HG03354 (cell line): ENCODE data around the gene PREP.

ENCODE experiments used
- ATAC-seq: cut with Tn5 transposase; IDR thresholded peaks from one replicate; pipeline ENCODE4 v1.9.1; 2021; ENCODE audit warnings: mild to moderate bottlenecking; ENCODE audit not compliant: unreplicated experiment, poor library complexity, severe bottlenecking

The PREP gene

DNA sequence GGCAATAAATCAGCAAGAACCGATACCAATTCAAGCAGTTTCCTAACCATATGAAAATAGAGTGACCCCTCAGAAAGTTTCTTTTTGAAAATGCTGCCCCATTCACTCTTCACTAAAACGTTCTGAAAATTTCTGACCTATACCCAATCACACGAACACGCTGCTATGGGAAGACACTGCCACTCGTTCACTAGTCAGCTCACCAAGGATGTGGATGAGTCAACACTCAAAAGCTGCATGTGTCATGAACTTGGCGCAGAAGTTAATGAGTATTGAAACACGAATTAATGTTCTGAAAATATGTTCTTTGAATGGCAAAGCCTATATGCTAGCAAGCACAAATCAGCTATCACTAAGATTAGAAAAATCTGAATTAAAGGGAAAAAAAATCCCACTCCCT is 84.2 kb downstream of the PREP start:
- ATAC-seq = no peak

DNA sequence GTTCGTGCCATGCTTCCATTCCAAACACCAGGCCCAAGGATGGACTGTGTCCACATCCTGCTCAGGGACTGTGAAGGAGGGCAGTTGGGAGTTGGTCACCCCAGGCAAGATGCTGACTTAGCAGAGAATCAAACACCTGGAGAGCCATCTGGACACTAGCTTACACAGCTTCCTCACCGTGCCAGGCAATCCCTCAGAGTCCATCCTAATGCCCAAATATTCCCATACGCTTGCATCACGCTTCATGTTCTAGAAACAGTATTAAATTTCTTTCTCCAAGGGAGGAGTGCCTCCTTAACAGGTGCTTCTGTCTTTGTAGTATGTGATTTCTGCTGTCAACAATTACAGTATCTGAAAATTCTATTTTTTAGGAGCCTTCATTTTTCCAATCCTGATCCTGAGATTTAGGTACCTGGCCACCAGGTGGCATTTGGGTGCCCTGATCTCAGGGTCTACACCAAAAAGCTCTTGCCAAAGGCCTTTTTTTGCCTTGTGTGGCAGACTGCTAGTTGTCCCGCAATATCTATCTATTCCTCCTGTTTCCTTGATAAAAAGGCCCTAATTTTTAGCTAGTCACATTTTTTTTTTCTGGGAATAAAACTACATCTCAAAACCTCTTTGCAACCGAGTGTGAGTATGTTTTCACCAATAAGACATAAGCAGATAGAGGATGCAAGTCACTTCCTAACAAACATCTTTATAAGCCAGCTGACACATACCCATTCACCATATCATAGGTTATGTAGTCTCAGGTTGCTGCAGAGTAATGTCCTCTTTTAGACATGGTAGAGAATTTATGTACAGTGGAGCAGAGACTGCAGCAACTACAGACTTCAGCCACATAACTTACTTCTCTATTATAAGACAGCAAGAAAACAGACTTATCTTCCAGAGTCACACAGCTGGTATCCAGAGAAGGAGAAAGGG is 85.0 kb downstream of the PREP start:
- no peak for ATAC-seq

DNA sequence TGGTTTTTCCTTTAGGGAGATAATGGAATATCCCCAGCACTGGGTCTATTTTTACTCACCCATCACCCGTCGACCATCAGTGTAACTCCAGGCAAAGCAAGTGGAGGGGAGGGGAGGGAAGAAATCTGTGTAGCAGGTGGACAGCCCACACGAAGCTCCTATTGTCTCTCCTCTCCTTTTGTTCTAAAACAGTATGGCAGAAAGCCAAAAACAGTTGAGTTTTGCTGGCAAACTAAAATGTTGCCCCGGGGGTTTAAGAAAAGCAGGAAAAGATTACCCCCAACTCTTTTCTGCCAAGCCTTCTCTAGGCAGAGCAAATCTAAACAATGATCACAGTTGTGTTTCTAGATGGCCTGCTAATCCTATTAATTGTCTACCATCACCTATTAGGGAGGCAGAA is 89.7 kb downstream of the PREP start:
- no peak for ATAC-seq

DNA sequence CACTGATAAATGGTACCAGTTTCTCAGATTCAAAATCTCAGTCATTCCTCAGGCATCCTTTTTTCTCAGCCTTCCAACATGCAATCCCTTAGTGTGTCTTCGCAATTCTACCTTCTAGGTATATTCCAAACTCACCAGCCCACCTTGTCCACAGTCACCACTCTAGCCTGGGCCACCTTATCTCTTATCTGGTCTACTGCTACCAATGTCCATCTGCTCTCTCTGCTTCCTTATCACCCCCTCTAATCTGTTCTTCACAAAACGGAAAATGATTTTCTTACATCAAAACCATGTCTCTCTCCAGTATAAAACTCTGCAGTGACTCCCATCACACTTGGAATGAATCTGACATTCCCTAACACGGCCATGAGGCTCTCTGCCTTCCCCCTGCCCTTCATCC is 91.9 kb downstream of the PREP start:
- no peak for ATAC-seq

DNA sequence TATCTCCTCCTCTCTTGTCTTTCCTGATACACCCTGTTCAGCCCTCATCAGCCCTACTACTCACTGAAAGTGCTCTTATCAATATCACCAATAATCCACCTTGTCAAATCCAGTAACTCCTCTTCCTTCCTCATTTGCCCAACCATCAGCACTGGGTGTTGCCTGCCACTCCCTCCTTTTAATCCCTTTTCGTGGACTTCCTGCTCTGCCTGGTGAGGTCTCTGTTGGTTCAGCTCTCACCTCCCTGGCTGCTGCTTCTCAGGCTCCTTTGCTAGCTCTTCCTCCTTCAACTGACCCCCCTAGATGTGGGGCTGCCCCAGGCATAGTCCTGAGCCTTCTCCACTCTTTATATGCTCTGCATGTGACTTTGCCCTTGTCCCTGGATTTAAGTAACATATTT is 92.5 kb downstream of the PREP start:
- ATAC-seq = no peak

DNA sequence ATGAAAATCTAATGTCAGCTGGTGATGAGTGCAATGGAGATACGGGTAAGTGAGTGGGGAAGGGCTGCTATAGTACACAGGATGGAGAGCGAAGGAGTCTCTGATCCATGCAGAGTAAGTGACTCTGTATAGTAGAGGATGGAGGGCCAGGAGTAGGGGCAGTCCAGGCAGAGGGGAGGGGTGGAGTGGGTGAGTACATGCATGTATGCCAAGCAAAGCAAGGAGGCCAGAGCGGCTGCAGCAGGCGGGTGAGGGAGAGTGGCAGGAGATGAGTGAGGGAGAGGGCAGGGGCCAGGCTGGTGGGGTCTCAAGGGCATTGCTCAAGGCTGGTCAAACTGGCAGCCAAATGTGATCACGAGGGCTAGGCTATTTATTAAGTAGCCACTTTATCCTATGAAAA is 94.0 kb downstream of the PREP start:
- no peak for ATAC-seq

DNA sequence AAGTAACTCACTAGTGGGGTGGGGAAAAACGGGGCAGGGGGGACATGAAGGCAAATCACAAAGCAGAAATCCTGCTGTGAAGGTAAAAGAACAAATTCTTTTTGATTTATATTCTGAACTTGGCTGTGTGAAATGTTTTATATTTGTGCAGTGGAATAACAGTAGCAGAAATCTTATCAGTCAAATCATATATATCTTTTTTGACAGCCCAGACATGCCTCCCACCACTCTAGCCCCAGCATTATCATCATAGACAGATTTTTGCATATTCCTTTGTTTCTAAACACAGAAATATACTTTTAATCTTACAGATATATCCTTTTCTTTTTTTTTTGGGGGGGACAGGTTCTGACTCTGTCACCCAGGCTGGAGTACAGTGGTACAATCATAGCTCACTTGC is 97.4 kb downstream of the PREP start:
- ATAC-seq = no peak

DNA sequence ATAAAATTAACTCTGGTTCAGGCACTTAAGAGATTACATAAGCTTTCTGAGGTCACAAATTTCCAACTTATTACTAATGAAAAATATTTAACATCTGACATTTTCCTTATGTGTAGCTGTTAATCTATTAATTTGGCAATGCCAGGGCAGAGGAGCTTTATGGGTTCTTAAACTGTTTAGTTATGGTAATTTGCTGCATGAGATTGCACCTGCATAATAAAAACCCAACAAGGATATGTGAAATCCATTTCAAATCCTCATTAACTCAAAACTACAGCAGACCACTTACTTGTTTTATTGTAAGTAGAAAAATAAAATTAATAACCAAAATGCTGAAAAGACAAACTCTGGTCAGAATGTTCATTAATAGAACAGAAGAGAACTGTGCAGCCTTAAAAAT is 98.1 kb downstream of the PREP start:
- no peak for ATAC-seq

DNA sequence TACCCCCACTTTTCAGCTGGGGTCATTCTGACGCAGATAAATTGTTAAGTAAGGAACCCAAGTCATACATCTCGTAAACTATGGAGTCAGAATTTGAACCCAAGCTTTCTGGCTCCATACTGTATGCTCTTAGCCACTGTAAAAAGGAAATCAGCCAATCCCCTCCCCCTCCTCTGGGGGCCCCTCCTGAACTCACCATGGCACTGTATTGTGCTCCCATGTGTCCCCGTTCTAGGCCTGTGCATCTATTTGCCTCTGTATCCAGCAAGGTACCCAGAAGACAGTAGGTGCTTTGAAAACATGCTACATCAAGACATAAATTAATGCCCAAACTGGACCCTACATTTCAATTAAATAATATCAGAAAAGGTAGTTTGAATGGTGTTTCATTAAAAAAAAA is 98.5 kb downstream of the PREP start:
- ATAC-seq = no peak

DNA sequence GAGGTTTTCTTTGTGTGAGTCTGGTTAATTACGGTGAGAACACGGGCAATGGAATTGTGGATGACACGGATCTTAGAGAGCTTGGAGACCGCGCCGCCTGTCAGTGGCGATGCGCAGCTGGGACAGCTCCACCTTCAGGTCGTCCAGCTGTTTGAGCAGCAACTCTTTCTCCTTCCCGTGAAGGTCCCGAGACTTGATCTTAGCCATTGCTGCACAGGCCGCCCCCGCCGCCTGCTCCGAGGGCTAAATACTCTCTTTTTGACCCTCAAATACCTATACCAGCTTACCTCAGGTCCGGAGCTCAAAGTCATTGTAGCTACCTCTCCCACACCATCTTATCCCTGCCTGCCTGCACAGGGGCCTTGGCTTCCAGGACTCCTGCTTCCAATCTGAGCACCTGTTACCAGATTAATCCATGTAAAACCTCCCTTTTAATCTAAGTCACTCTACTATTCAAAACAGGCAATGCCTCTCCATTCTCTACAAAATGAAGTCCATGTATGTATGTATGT is 100.2 kb downstream of the PREP start:
- ATAC-seq = no peak

DNA sequence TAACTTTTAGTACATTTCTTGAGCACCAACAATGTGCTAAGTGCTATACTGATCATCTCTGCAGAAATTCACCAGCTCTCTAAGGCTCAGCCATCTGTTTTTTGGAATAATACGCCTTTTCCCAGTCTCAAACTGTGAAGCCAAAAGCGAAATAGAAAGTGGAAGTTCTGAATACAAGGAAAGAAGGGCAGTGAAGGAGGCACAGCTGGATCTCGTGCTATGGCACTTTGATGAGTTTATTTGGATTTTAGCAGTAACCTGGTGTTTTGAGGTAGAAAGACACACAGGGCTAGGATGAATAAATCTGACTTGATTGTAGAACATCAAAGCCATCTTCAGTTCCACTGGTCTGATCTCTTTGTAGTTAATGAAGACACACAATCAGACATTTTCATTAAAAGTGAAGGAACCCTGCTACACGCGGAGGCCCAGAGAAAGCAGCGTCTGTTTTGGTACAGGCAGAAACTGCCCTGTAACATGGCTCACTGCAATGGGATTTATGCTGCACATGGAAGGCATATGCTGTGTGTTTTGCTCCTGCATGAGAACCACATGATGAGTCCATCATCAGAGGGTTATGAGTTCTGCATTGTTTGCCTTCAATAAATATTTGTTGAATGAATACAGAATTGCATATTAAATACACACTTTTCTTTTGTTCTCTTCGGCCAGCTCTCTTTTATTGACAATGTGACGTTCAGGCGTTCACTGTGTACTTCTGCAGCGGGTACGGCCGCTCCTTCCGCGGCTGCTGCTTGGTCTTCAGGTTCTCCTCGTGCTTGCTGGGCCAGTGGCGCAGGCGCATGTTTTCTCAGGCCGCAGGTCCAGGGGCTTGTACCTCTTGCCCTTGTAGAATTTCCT is 100.9 kb downstream of the PREP start:
- no peak for ATAC-seq

DNA sequence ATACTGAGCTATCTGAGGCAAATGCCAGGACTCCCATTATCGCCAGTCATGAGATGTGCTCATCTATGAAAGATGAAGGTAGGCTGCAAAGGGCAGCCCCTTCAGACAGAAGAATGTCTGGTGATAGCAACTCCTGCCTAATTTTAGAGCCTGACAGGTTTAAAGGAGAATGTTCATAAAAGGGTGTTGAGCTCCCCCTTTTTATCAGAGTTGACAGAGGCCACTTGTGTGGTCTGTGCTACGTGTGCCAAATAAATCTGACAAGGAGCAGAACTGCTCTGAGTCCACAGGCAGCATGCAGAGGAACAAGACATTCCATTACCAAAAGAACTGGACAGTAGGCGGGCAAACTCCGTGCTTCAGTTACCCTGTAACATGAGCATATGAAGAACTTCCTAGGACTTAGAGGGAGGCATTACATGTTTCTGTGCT is 101.8 kb downstream of the PREP start:
- no peak for ATAC-seq

DNA sequence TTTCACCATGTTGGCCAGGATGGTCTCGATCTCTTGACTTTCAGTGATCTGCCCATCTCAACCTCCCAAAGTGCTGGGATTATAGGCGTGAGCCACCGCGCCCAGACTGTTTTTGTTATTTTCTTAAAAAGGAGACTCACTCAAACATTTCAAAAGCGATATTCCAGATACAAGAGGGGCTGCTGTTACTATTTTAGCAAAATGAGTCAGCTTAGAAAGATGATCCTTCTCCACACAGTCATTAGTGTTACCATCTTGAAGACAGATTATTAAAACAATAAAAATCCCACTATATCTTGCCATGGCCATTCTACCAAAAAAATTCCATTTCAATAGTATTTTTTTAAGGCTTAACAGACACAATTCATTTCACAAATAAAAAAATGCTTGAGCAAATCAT is 102.8 kb downstream of the PREP start:
- no peak for ATAC-seq

DNA sequence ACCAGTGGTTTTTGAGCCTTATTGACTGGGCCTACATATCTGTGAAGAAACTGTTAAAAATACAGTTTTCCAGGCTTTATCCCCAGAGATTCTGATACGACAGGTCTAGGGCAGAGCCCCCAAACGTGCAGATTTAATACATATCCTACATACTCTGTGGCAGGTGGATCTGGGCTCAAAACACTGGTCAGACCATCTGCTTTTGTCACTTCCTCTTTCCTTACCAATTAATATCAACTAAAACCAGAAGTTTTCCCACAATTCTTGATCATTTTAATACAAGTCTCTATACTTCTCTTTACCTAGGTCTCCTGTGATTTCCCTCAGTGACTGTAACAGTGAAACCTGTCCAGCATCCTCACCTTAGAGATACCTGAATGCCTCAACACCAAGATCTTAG is 108.8 kb downstream of the PREP start:
- no peak for ATAC-seq

DNA sequence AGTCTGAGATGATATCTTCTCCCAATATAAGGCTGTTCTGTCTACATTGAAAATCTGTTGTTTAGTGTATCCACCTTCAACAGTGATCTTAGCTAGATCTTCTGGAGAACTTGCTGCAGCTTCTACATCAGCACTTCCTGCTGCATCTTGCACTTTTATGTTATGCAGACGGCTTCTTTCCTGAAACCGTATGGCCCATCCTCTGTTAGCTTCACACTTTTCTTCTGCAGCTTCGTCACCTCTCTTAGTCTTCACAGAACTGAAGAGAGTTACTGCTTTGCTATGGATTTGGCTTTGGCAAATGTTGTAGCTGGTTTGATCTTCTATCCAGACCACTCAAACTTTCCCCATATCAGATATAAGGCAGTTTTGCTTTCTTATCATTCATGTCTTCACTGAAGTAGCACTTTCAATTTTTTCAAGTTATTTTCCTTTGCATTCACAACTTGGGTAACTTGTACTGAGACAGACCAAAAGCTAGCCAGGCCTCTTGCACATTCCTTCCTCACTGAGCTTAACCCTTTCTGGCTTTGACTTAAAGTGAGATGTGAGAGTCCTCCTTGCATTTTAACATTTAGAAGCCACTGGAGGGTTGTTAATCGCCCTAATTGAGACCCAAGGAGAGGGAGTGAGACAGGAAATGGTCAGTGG is 110.1 kb downstream of the PREP start:
- no peak for ATAC-seq

DNA sequence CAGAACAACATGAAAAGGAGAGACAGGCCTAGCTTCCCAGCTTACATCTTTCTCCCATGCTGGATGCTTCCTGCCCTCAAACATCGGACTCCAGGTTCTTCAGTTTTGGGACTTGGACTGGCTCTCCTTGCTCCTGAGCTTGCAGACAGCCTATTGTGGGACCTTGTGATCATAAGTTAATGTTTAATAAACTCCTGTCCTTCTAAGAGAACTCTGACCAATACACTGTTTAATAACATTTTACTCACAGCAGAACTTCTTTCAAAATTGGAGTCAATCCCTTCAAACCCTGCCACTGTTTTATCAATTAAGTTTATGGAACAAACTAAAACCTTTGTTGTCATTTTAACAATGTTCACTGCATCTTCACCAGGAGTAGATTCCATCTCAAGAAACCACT is 111.4 kb downstream of the PREP start:
- ATAC-seq = no peak

DNA sequence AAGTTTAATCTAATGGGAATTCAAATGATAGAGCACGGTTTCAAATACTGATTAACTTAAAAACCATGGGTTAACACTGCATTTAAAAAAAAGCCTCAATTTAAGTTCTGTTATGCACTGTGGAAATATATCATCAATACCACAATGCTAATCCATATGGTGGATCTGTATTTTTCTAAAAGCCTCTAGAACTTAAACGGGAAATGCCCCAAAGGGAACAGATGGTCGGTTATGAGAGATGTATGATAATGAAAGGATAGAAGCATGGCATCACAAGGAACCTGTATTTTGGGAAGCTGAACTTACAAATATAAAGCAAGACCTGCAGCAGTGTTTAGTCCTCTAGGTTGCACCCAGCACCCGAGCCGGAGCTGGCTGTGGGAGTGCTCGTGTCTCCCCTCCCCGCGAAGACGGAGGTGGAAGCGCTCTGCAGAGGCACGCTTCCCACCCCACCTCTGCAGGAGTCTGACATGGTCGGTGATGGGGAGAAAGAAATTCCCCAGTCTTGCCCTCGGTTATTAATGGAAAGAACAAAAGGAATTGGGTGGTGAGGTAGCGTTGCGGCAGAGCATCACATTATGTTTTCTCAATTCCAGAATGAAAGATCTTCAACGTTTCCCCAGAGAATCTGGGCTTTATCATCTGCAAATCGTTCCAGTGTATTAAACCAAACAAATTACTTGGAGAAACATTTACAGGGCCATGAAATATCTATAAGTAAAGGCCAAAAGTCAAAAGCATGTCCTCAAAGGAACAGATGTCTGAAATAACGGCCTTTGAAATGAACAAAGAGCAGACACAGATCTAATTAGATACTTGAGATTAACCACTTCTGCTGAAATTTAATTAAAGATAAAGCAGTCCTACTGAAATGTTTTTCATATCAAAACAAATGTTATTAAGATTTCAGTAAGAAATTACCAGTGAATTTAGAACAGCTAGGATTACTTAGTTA is 120.0 kb downstream of the PREP start:
- ATAC-seq = no peak

DNA sequence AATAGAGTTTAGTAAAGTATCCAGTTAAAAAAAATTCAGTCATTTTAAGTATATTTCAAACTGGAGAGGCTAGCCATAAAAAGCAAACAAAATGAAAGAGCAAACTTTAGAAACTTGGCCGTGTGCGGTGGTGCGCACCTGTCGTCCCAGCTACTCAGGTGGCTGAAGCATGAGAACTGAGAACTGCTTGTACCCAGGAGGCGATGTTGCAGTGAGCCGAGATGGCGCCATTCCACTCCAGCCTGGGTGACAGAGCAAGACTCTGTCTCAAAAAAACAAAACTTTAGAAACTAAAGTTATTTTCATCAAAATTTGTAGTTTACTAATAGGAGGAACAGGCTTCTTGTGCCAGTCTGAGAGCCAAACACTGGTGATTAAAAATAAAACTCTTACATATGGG is 122.8 kb downstream of the PREP start:
- ATAC-seq = no peak

DNA sequence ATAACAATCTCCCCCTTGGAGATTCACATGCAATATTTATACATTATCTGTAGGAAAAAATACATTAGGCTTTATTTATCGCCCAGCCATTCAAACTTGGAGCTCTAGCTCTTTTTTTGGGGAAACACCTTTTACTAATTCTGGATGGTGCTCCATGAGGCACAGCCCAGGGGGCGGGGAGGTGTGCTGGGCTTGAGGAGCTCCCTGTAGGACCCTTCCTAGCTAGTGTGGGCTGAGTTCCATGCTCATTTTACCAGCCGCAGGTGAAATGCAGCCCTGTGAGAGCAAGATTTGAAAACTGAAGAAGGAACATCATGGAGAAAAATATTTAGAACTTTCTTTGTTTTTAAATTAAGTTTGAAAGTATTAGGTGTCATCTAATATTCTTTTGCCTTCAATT is 123.4 kb downstream of the PREP start:
- no peak for ATAC-seq
